ENCODE results near the gene PRCP.

The PRCP gene

GRCh38 chr11:82845356-82846353 is 54.6 kb downstream of the PRCP start:
- no CpG with 5 or more reads among the region's 7 CpGs for WGBS (ENCODE audit: extremely low coverage, insufficient coverage, insufficient read length)
- Histone ChIP-seq H3K79me1 (ENCODE audit: low read length) (no peaks in the 10 kb centered on the region), H3K36me3 (ENCODE audit: control insufficient read depth in 1 of 2, insufficient read depth in 2 of 2, low read length in 2 of 2) (no peaks in the 10 kb centered on the region), H3K4me3 (ENCODE audit: low read depth, low read length) (no peak overlapping the region), H3K14ac (ENCODE audit: low read length) (no peak overlapping the region), H2AFZ (ENCODE audit: insufficient read depth, low read length, poor library complexity) (no peak overlapping the region), H4K8ac (ENCODE audit: low read depth, low read length) (no peak overlapping the region), H2BK5ac (ENCODE audit: low read depth, low read length, poor library complexity) (no peak overlapping the region), H3K4me2 (ENCODE audit: low read length) (no peak overlapping the region), H3K27me3 (ENCODE audit: insufficient read depth, low read length) (no peaks in the 10 kb centered on the region), H3K9ac (ENCODE audit: low read length) (no peak overlapping the region), H3K9me3 (ENCODE audit: insufficient read depth, low read depth, low read length) (no peaks in the 10 kb centered on the region), H2AK5ac (ENCODE audit: low read length) (no peak overlapping the region), H4K91ac (ENCODE audit: low read depth, low read length) (no peak overlapping the region), H3K4me1 (ENCODE audit: control insufficient read depth in 1 of 2, insufficient read depth in 2 of 2, low read length in 2 of 2) (no peaks in the 10 kb centered on the region), H3K27ac (ENCODE audit: low read depth, low read length) (no peak overlapping the region), H3K4ac (ENCODE audit: low read depth, low read length) (no peak overlapping the region), H2BK12ac (ENCODE audit: low read length) (no peak overlapping the region), H4K12ac (ENCODE audit: low read depth, low read length) (no peak overlapping the region), H2BK120ac (ENCODE audit: insufficient read depth, low read length, poor library complexity) (no peak overlapping the region), H3K79me2 (ENCODE audit: control insufficient read depth, insufficient read depth, low read length, poor library complexity) (no peaks in the 10 kb centered on the region), H3K18ac (ENCODE audit: low read length) (no peak overlapping the region), H3K23ac (ENCODE audit: low read length) (no peak overlapping the region)
- no peak for DNase-seq

- WGBS (ENCODE audit: extremely low coverage, insufficient coverage, insufficient read length): no CpG with 5 or more reads among the region's 6 CpGs
- no peak overlapping the region for H3K4ac ChIP-seq (ENCODE audit: low read depth, low read length)
Observed at GRCh38 chr11:82843057-82843795, 57.0 kb downstream of the PRCP start.

GRCh38 chr11:82842019-82842418 is 58.2 kb downstream of the PRCP start:
- Histone ChIP-seq H3K23ac (ENCODE audit: low read length) (no peak overlapping the region), H3K9ac (ENCODE audit: low read length) (no peak overlapping the region), H3K79me1 (ENCODE audit: low read length) (no peaks in the 10 kb centered on the region), H3K9me3 (ENCODE audit: insufficient read depth, low read depth, low read length) (no peaks in the 10 kb centered on the region), H4K91ac (ENCODE audit: low read depth, low read length) (no peak overlapping the region), H3K18ac (ENCODE audit: low read length) (no peak overlapping the region), H2BK120ac (ENCODE audit: insufficient read depth, low read length, poor library complexity) (no peak overlapping the region), H3K4ac (ENCODE audit: low read depth, low read length) (no peak overlapping the region), H3K36me3 (ENCODE audit: control insufficient read depth in 1 of 2, insufficient read depth in 2 of 2, low read length in 2 of 2) (no peaks in the 10 kb centered on the region), H3K4me1 (ENCODE audit: control insufficient read depth in 1 of 2, insufficient read depth in 2 of 2, low read length in 2 of 2) (no peaks in the 10 kb centered on the region), H3K27ac (ENCODE audit: low read depth, low read length) (no peak overlapping the region), H3K79me2 (ENCODE audit: control insufficient read depth, insufficient read depth, low read length, poor library complexity) (no peaks in the 10 kb centered on the region), H3K4me3 (ENCODE audit: low read depth, low read length) (no peak overlapping the region), H4K12ac (ENCODE audit: low read depth, low read length) (no peak overlapping the region), H3K4me2 (ENCODE audit: low read length) (no peak overlapping the region), H4K8ac (ENCODE audit: low read depth, low read length) (no peak overlapping the region), H2BK12ac (ENCODE audit: low read length) (no peak overlapping the region), H3K14ac (ENCODE audit: low read length) (no peak overlapping the region), H2AK5ac (ENCODE audit: low read length) (no peak overlapping the region), H2AFZ (ENCODE audit: insufficient read depth, low read length, poor library complexity) (no peak overlapping the region), H2BK5ac (ENCODE audit: low read depth, low read length, poor library complexity) (no peak overlapping the region), H3K27me3 (ENCODE audit: insufficient read depth, low read length) (no peaks in the 10 kb centered on the region)
- no CpG with 5 or more reads among the region's 2 CpGs for WGBS (ENCODE audit: extremely low coverage, insufficient coverage, insufficient read length)
- DNase-seq: no peak

More at GRCh38 chr11:82843057-82843795, 57.0 kb downstream of the PRCP start:
- Histone ChIP-seq H3K36me3 (ENCODE audit: control insufficient read depth in 1 of 2, insufficient read depth in 2 of 2, low read length in 2 of 2) (no peaks in the 10 kb centered on the region), H2BK12ac (ENCODE audit: low read length) (no peak overlapping the region), H3K18ac (ENCODE audit: low read length) (no peak overlapping the region), H3K79me1 (ENCODE audit: low read length) (no peaks in the 10 kb centered on the region), H4K12ac (ENCODE audit: low read depth, low read length) (no peak overlapping the region), H4K91ac (ENCODE audit: low read depth, low read length) (no peak overlapping the region), H3K4me3 (ENCODE audit: low read depth, low read length) (no peak overlapping the region), H3K4me2 (ENCODE audit: low read length) (no peak overlapping the region), H3K9me3 (ENCODE audit: insufficient read depth, low read depth, low read length) (no peaks in the 10 kb centered on the region), H3K14ac (ENCODE audit: low read length) (no peak overlapping the region), H2BK120ac (ENCODE audit: insufficient read depth, low read length, poor library complexity) (no peak overlapping the region), H3K9ac (ENCODE audit: low read length) (no peak overlapping the region), H2BK5ac (ENCODE audit: low read depth, low read length, poor library complexity) (no peak overlapping the region), H3K23ac (ENCODE audit: low read length) (no peak overlapping the region), H3K79me2 (ENCODE audit: control insufficient read depth, insufficient read depth, low read length, poor library complexity) (no peaks in the 10 kb centered on the region), H3K4me1 (ENCODE audit: control insufficient read depth in 1 of 2, insufficient read depth in 2 of 2, low read length in 2 of 2) (no peaks in the 10 kb centered on the region), H2AK5ac (ENCODE audit: low read length) (no peak overlapping the region), H2AFZ (ENCODE audit: insufficient read depth, low read length, poor library complexity) (no peak overlapping the region), H3K27me3 (ENCODE audit: insufficient read depth, low read length) (no peaks in the 10 kb centered on the region), H4K8ac (ENCODE audit: low read depth, low read length) (no peak overlapping the region), H3K27ac (ENCODE audit: low read depth, low read length) (no peak overlapping the region)
- peak in 1 of 2 donors; percentile 25 for DNase-seq

- no peak overlapping the region for H3K18ac ChIP-seq (ENCODE audit: low read length)
- H3K79me1 ChIP-seq (ENCODE audit: low read length): no peaks in the 10 kb centered on the region
- H2BK5ac ChIP-seq (ENCODE audit: low read depth, low read length, poor library complexity): no peak overlapping the region
- H4K8ac ChIP-seq (ENCODE audit: low read depth, low read length): no peak overlapping the region
- no peaks in the 10 kb centered on the region for H3K4me1 ChIP-seq (ENCODE audit: control insufficient read depth in 1 of 2, insufficient read depth in 2 of 2, low read length in 2 of 2)
- peaks cover 0 to 2% of the 10 kb centered on the region in 2 experiments for H3K36me3 ChIP-seq (ENCODE audit: control insufficient read depth in 1 of 2, insufficient read depth in 2 of 2, low read length in 2 of 2)
- H3K14ac ChIP-seq (ENCODE audit: low read length): no peak overlapping the region
- no peak overlapping the region for H2AFZ ChIP-seq (ENCODE audit: insufficient read depth, low read length, poor library complexity)
- H3K4me2 ChIP-seq (ENCODE audit: low read length): no peak overlapping the region
- no peak overlapping the region for H2AK5ac ChIP-seq (ENCODE audit: low read length)
- H4K91ac ChIP-seq (ENCODE audit: low read depth, low read length): no peak overlapping the region
- no peak overlapping the region for H3K4ac ChIP-seq (ENCODE audit: low read depth, low read length)
- no peak overlapping the region for H2BK12ac ChIP-seq (ENCODE audit: low read length)
- H2BK120ac ChIP-seq (ENCODE audit: insufficient read depth, low read length, poor library complexity): no peak overlapping the region
- no peak overlapping the region for H3K9ac ChIP-seq (ENCODE audit: low read length)
- no peak overlapping the region for H3K27ac ChIP-seq (ENCODE audit: low read depth, low read length)
- no peaks in the 10 kb centered on the region for H3K79me2 ChIP-seq (ENCODE audit: control insufficient read depth, insufficient read depth, low read length, poor library complexity)
- H3K9me3 ChIP-seq (ENCODE audit: insufficient read depth, low read depth, low read length): no peaks in the 10 kb centered on the region
- no peak overlapping the region for H4K12ac ChIP-seq (ENCODE audit: low read depth, low read length)
- no peaks in the 10 kb centered on the region for H3K27me3 ChIP-seq (ENCODE audit: insufficient read depth, low read length)
- no peak overlapping the region for H3K4me3 ChIP-seq (ENCODE audit: low read depth, low read length)
- no peak overlapping the region for H3K23ac ChIP-seq (ENCODE audit: low read length)
- DNase-seq: no peak
Observed at GRCh38 chr11:82837650-82838049, 62.6 kb downstream of the PRCP start.

Data from trophoblast cell (in vitro differentiated cells and primary cell).